HUDEP-2 (cell line): ENCODE data around the gene TEX53.

Experiments used
- DNase-seq, 76 experiments: peaks; one replicate each; lab custom pipeline; 2025; ENCODE audit not compliant: unreplicated experiment in 76 of 76; lab: John Stamatoyannopoulos, UW

The TEX53 gene

DNA sequence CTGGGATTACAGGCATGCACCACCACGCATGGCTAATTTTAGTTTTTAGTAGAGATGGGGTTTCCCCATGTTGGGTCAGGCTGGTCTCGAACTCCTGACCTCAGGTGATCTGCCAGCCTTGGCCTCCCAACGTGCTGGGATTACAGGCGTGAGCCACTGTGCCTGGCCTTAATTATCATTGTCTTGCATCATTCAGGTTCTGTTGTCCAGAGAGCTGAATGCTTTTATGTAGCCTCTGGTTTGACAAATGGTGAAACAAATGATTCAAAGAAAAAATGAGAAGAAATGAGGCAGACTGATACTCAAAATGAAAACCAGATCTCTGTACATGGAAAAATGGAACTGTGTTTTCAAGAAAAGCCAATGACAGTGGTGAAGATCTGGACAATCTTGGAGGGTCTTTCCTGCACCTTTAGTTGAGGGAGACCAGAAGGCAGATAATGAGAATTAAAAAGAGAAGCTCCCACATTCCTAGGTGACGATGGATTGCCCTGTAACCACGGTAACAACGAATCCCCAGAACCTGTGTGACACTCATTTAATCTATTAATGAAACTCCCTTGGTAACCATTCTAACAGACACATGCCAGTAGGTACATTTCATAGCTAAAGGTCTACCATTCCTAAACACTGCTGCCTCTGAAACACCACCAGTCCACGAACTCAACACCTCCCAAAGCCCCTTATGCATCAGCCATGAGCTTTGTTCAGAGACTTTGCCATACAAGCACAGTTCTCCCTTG is 22.8 kb upstream of the TEX53 start:
- DNase-seq, result no peak

DNA sequence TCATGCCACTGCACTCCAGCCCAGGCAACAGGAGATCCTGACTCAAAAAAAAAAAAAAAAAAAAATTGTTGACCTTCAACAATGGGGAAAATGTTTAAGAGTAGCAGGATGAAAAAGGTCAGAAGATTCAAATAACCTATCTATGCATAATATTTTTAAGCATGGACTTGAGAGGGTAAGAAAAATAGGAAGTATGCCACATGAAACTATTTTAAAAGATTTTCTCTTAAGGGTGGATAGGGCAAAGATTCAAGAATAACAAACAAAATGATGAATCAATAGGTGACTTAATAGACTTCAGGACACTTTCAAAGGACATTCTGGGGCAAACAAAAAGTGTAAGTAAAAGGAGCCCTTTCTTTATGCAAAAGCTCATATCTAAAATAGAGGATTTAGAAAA is 21.2 kb upstream of the TEX53 start:
- DNase-seq, result no peak

GRCh38 chr9:114678130-114678529 is 20.5 kb upstream of the TEX53 start:
- no peak for DNase-seq

- DNase-seq, result peak in 23 of 76 experiments; percentile 4 to 45 (median 15)
Measured at GRCh38 chr9:114677418-114677817, 19.8 kb upstream of the TEX53 start.

DNA sequence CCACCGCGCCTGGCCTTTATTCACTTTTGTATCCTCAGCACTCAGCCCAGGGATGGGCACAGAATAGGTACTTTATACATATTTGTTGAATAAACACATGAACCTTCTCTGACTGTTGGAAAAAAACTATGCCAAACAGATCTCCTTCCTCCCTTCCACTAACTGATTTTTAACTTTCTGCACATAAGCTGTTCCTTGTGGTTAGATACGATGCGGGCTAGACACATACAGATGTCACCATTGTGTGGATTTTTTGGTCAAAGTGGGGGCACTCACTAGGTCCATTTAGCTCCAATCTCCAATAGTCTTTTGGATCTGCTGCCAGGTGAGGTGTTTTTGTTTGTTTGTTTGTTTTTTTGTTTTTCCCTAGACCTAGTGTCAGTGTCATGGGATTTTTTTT is 19.3 kb upstream of the TEX53 start:
- no peak for DNase-seq

GRCh38 chr9:114674798-114675540 is 17.4 kb upstream of the TEX53 start:
- no peak for DNase-seq

- no peak for DNase-seq
Measured at GRCh38 chr9:114674076-114674797, 16.6 kb upstream of the TEX53 start.

DNA sequence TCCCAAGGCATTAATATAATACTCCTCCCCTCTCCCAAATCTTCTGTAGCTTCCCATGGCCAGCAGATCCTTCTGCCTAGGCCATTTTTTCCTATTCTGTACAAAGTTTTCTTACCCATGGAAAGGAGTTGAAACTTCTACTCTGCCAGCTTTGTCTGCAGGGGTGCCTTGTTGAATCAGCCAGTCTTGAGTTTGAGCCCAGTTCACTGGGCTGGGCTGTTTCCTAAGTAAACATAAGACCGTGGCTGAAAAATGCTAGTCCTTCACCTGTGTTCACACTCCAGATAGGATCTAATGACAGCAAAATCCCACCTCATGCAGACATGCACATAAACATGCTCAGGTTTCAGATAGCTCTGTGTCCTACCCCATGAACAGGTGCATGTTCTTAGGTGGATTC is 14.0 kb upstream of the TEX53 start:
- no peak for DNase-seq

DNA sequence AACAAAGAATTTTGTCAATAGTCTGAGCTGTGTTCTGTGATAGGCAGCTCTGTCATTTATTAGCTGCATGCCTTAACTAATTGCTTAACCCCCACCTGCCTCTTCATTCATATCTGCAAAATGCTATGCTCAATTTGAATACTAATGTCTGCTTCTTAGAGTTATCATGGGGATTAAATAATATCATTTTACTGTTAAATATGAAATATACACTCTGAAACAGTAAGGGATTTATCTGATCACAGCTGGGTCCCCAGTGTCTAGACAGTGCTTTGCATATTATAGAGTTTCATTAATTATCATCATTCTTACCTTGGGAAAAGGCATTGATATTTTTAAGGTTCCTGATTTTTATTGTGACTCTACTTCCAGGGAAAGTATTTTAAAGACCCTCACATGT is 12.4 kb upstream of the TEX53 start:
- DNase-seq, result no peak

GRCh38 chr9:114668146-114668545 is 10.5 kb upstream of the TEX53 start:
- no peak for DNase-seq

DNA sequence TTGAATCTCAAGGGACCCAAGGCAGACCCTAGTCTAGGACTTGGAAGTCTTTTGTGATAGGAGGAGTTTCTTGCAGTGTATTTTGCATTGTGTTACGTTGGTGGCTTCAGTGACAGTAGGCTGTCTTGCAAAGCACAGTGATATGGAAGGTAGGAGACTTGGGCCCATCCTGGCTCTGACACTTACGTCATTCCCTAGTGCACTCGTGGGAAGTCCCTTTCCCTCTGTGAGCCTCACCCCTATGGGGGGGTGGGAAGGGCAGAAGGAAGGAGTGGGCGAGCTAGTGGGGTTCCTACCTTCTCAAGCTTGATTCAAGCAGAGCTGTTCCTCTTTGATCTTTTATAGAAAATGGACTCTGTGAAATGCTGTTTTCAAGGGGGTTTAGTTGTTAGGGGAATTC is 9.2 kb upstream of the TEX53 start:
- no peak for DNase-seq

GRCh38 chr9:114666401-114666800 is 8.8 kb upstream of the TEX53 start:
- DNase-seq, result no peak

DNA sequence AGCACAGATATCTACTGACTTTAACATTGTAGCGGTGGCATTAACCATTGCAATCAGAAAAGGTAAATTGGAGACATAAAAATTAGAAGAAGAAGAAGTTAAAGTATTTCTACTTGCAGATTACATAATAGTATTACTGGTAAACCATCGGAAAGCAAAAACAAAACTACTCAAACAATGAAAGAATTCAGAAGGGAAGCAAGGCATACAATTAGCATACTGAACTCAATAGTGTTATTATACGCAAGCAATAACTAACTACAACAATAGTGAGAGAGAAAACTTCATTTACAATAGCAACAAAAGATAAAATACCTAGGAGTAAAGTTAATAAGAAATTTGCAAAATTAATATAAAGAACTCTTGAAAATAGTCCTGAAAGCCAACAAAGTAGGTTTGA is 6.6 kb upstream of the TEX53 start:
- DNase-seq, result no peak

DNA sequence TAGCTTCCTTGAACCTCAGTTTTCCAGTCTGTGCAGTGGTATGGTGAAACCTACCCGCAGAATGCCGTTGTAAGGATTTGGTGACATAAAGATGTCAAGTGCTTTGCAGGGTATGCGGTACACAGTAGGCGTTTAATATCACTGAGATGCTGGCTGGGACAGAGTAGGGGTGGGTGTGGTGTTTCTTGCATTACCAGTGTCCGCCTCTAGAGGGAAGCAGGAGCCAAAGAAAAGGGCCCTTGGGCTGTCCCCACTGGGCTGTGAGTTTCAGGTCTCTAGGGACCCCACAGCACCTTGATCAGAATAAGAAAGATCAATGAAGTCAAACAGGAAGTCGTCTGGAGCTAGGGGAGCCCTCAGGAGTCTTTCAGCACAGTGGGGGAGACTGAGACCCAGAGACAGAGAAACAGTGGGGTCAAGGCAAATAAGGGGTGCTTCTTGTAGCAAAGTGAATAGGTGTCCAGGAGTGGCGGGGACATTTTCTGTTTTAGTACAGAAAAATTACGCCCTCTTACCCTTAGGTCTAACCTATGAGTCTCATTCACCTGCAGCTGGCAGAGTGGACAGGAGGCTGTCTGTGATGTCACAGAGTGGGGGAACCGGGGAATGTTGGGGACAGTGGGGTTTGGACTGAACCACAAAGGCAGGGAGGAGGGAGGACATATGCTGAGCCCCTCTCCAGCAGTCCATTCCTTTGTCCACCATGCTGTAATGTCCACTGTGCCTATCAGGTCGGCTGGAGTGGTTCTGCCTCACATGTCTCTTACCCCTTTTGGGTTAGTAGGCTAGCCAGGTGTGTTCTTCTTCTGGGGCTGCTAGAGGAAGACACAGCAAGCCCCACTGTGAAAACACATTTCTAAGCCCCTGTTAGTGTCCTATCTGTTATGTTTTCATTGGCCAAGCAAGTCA is 4.7 kb upstream of the TEX53 start:
- peak in 41 of 76 experiments; percentile 1 to 63 (median 28) for DNase-seq

DNA sequence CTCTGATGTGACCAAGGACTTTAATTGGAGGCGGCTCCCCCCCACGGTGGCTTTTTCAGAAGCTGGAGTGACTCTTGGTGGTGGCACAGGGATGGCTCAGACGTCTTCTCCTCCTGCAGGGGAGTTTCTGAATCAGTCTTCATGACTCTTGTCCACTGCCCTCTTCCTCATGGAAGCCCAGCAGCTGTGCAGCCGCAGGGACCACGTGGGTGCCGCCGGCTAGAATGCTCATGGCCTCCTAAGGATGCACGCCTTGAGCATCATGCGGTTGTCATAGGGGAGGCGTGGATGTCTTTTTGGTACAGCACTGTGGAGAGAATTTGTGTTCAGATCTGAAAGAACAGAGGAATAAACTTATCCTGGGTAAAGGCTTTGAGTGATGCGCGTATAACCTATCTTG is 1.3 kb downstream of the TEX53 start:
- DNase-seq, result no peak

GRCh38 chr9:114655689-114656088 is 1.9 kb downstream of the TEX53 start:
- no peak for DNase-seq

- peak in 63 of 76 experiments; percentile 8 to 80 (median 51) for DNase-seq
Measured at GRCh38 chr9:114653556-114654159, 3.9 kb downstream of the TEX53 start.

DNA sequence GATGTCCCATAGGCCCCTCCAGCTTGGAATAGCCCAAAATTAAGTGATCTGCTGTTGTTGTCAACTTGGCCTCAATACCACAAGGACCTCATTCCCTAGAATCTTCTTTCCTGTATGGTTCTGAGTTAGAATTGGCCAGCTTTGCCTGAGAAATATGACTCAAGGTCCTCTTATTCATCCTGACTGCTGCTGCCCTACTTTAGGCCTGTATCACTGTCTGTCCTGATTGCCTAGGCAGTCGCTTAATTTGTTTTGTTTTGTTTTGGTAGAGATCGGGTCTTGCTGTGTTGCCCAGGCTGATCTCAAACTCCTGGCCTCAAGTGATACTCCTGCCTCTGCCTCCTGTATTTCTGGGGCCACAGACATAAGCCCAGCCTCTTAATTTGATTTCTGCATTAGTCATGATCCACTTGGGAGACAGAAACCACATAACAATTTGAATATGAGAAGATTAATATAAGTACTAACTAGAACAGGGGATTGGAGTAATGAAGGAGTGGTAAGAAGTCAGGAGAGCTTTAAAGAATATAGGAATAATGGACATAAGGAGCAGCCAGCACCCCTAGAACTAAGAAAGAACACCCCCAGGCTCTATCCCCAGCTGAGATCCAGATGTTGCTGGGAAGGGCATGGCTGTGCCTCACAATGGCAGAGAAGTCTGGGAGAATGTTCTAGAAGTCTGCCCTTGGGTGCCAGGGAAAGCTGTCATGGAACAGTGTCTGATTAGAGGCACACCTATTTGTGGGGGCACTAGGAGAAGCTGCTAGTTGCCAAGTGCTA is 4.6 kb downstream of the TEX53 start:
- no peak for DNase-seq

DNA sequence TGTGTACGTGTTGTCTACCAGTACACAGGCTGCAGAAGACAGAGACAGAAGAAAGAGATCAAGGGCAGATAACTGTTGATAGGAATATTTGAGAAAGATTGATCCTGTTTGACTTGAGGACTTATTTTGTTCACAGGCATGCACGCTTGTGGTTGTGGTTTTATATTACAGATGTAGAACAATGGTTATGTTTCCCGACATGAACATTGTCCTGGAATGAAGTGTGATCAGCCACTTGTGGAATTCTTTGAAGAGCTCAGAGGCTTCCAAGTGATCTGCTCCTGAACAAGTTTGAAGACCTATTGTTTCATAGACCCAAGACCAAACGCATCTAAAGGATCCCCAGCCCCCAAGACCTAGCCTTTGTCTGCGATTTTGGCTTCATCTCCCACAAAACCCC is 13.7 kb downstream of the TEX53 start:
- no peak for DNase-seq
